ENCODE data around the gene OSBPL7. TPM values are rescaled to one million over a fixed set of nuclear protein-coding genes. Genes with fewer than 3 reads are reported as not detected.
A peak's percentile ranks its signal among the peaks of the same experiment; 100 is the strongest.

OSBPL7 gene
- total and polyA plus RNA-seq, 2 of the 8 experiments (the other 6 are each of a cell fraction or from before 2014, with no cell fraction given), result 7.2 to 8.9 TPM

- POLR2A ChIA-PET (ENCODE audit: partially characterized antibody), result interaction anchor here (1.0 to 12.4 kb wide), 6 partner anchors 9 to 60 kb away, joined by 3 to 134 read pairs (median 6); partner anchors contain the start of genes LRRC46, MRPL10, SP2 and SP6
- DNase-seq (ENCODE audit: low read depth in 1 of 2, low spot score in 2 of 2), result no peak
- no peak for FAIRE-seq
- CTCF ChIA-PET (ENCODE audit: partially characterized antibody), result interaction anchor here (0.7 to 33.0 kb wide), 23 partner anchors 9 to 212 kb away, joined by 3 to 1206 read pairs (median 4); partner anchors contain the start of genes LRRC46, MRPL10, PNPO and PRR15L
- H3K23ac ChIP-seq (ENCODE audit: insufficient read length), result no peak overlapping the region
- H3K27ac ChIP-seq (ENCODE audit: low read depth, low read length), result no peak overlapping the region
- H3K4me3 ChIP-seq (ENCODE audit: extremely low read depth in 1 of 4, insufficient read depth in 2 of 4, low read depth in 3 of 4, low read length in 4 of 4), result peak overlapping the region; percentile 47 to 92 (median 80)
- H3K4me1 ChIP-seq (replicated peaks in 1 of 4; ENCODE audit: control insufficient read depth in 3 of 4, insufficient read depth in 4 of 4, low read length in 3 of 4), result peaks cover 0 to 23% (median 8%) of the 10 kb centered on the region in 4 experiments; a peak in 5 of 7 replicates
- H3K4me2 ChIP-seq (ENCODE audit: insufficient read depth in 1 of 2, low read depth in 2 of 2, low read length in 2 of 2), result peak overlapping the region; percentile 73 to 80
- H3K27me3 ChIP-seq (replicated peaks in 1 of 4; ENCODE audit: control insufficient read depth in 3 of 4, extremely low read depth in 1 of 4, insufficient read depth in 3 of 4, low read length in 3 of 4), result peaks cover 0 to 10% (median 5%) of the 10 kb centered on the region in 4 experiments; a peak in 3 of 7 replicates
- H2AK5ac ChIP-seq (ENCODE audit: low read depth, low read length), result no peak overlapping the region
- no peak overlapping the region for H2BK120ac ChIP-seq (replicated peaks; ENCODE audit: low read depth, low read length)
- no peaks in the 10 kb centered on the region for H3K79me2 ChIP-seq (ENCODE audit: control insufficient read depth in 1 of 2, insufficient read depth in 2 of 2, low read length in 2 of 2)
- no peaks in the 10 kb centered on the region for H3K79me1 ChIP-seq (ENCODE audit: low read depth, low read length)
- H3K23me2 ChIP-seq (ENCODE audit: low read depth, low read length), result peaks cover 2% of the 10 kb centered on the region; the same call in 1 of the 2 replicates
- H2BK20ac ChIP-seq (ENCODE audit: low read length), result no peak overlapping the region
- H3K4ac ChIP-seq (replicated peaks; ENCODE audit: insufficient read length, low read depth, low read length), result no peak overlapping the region
- H3K9me3 ChIP-seq (ENCODE audit: insufficient read depth in 2 of 2, low read depth in 1 of 2, low read length in 1 of 2), result no peaks in the 10 kb centered on the region
- H3K36me3 ChIP-seq (ENCODE audit: control insufficient read depth in 2 of 4, insufficient read depth in 4 of 4, low read length in 3 of 4), result peaks cover 0 to 9% (median 1%) of the 10 kb centered on the region in 4 experiments; a peak in 4 of 8 replicates
- 63% methylated on average over 17 of the region's 17 CpGs; no CpG with 5 or more reads in 1 of the 2 experiments for WGBS, 2 experiments (ENCODE audit: extremely low coverage in 1 of 2, insufficient coverage in 1 of 2, insufficient read length in 1 of 2, insufficient replicate concordance in 2 of 2, low coverage in 1 of 2, low lambda C conversion rate in 2 of 2, missing lambda C conversion rate in 1 of 2)
- peak overlapping the region; percentile 6; the same call in 1 of the 2 replicates for H2AFZ ChIP-seq (ENCODE audit: low read length)
- H3K56ac ChIP-seq (replicated peaks; ENCODE audit: insufficient read length, low read depth, low read length), result no peak overlapping the region
- H4K91ac ChIP-seq (replicated peaks; ENCODE audit: insufficient read length, low read length), result peak overlapping the region; percentile 2
- peaks cover 0 to 2% of the 10 kb centered on the region in 2 experiments for H4K20me1 ChIP-seq (replicated peaks in 1 of 2; ENCODE audit: control insufficient read depth in 1 of 2, insufficient read depth in 2 of 2, low read length in 2 of 2)
- H4K5ac ChIP-seq (ENCODE audit: insufficient read length, low read depth, low read length), result no peak overlapping the region
- no peak overlapping the region for H3K14ac ChIP-seq (ENCODE audit: insufficient read length)
- H2BK15ac ChIP-seq (ENCODE audit: low read length), result no peak overlapping the region
- H2BK5ac ChIP-seq (ENCODE audit: low read depth, low read length), result peak overlapping the region; percentile 54; the same call in 1 of the 2 replicates
- no peak overlapping the region; the same call in 1 of the 2 replicates for H3K18ac ChIP-seq (ENCODE audit: extremely low read depth, low read length)
- peak overlapping the region in 3 of 4 experiments; percentile 49 to 52 (median 51); a peak in 6 of 7 replicates for H3K9ac ChIP-seq (replicated peaks in 1 of 4; ENCODE audit: extremely low read depth in 1 of 4, low read depth in 3 of 4, low read length in 3 of 4)
- H4K8ac ChIP-seq (ENCODE audit: extremely low read depth, insufficient read depth, low read length), result peak overlapping the region; percentile 43; the same call in 1 of the 2 replicates
- no peak overlapping the region for H2BK12ac ChIP-seq (ENCODE audit: low read depth, low read length)
- TF ChIP-seq HDAC2 (IDR thresholded peaks at IDR 0.05; ENCODE audit: borderline replicate concordance in 1 of 2, low read depth in 2 of 2, low read length in 2 of 2) (0 out of 4 replicates have a peak, but pooled peaks of 1 of the 2 experiments have one; percentile 22), FOSL1 (IDR thresholded peaks at IDR 0.05; ENCODE audit: insufficient read depth, low read depth, low read length) (no peak), ATF2 (IDR thresholded peaks at IDR 0.05; ENCODE audit: low read length) (no peak), KDM1A (IDR thresholded peaks at IDR 0.05; ENCODE audit: borderline replicate concordance, low read length) (peak; percentile 74; the same call in 1 of the 2 replicates), MAFK (IDR thresholded peaks at IDR 0.05; ENCODE audit: low read depth, low read length) (no peak), MAX (IDR thresholded peaks at IDR 0.05) (no peak), EZH2 (IDR thresholded peaks at IDR 0.05; ENCODE audit: low read depth, low read length, severe bottlenecking) (no peak), CHD1 (IDR thresholded peaks at IDR 0.05; ENCODE audit: low read depth, low read length) (no peak)
These were observed 18.6 kb upstream of the OSBPL7 start for GRCh38 chr17:47840001-47840741.
